Measurements from ENCODE around the gene CHIC2.
A peak's percentile ranks its signal among the peaks of the same experiment; 100 is the strongest.

CHIC2 gene

DNA sequence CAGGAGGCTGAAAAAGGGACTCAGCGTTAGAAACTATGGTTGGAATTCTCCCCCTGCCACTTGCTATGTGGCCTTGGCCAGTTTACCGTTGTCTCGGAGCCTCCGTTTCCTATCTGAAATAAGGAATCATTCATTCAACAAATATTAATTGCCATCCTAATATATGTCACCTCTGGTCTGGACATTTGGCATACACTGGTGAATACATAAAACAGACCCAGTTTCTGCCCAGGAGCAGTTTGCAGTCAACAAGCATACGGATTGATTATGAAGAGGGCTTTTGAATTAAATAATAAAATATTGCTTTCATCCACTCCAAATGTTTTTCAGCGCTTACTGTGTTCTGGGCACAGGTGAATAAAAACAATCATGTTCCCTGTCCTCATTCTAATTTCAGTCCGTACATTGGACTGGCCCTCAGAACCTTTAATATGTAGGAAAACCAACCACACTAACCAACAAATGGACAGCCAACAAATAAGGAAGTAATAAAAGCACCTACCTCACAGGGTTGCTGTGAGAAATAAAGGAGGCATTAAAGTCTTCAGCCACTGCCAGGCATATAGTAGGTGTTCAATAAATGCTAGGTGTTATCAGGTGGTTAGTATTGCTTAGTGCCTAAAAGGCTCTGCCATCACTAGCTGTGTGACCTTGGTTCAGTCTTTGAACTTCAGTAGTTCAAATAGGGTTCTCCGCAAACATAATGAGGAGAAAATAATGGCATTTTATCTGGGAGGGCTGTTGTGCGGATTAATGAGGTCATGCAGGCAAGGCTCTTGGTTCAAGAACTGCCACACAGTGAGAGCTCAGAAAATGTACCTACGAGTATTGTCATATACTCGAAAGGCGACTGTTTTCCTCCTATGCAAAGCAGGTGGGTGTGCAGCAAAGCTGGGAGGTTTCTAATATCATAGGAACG is 28.3 kb upstream of the CHIC2 start:
- no peak for DNase-seq

DNA sequence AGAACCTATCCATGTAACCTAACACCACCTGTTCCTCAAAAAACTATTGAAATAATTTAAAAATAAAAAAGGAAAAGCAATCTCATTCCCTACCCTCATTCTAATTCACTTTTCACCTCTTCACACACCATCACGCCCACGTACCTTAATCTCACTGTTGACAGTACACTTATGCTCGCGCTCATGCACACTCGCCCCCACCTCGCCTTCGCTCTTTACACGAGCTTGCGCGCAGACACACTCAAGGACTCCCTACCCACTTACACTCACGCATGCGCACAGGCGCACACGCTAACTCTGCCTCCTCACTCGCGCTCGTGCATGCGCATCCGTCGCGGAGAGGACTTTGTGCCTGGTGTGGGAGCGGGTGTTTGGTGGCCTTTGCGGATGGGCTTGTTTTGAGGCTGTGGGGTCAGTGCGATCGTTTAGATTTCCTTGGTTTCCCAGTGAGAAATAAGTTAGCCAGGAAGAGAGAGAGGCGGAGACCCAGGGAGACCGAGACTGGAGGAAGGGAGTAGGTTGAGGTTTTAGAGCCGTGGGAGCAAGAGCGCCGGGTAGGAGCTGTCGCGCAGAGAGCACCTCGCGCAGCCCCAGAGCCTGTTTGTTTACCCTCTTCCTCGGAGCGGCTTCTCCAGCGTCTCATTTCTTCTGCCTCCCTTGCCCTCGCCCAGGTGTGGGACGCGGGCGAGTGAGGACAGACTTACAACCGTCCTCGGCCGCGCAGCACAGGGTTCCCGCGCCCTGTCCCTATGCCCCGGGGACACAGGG is 27.4 kb upstream of the CHIC2 start:
- peak; percentile 76 for DNase-seq

DNA sequence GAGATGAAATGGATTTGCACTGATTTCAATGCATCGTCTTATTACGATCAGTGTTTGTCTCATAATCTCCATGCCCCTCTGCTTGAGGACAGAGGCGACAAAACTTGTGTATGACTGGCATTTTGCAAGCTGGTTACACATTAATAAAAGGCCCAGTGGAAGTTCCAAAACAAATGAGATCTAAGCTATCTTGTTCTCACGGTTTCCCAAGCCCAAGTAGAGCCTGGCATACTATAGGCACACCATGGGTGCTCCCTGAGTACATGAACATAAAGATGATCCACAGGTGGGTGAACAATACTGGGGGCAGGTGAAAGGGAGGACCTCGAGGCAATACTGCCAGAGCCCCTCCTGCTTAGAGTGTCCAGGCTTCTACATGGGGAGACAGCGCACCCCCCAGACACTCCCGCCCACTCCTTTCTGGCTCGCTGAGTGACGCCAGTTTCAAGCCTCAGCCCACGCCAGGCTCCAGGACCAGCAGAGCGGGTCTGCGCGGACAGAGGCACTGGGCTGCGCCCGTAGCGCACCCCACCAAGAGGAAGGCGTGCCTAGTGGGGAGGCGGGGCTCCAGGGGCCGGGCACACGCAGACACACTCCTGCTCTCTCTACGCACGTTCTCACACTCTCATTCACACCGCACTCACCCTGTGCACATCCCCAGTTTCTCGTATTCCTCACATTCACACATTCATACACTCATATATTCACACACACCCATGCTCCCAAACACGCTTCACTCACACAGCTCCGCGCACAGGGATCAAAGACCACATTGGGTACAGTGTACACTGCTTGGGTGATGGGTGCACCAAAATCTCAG is 26.6 kb upstream of the CHIC2 start:
- DNase-seq, result peak; percentile 15

DNA sequence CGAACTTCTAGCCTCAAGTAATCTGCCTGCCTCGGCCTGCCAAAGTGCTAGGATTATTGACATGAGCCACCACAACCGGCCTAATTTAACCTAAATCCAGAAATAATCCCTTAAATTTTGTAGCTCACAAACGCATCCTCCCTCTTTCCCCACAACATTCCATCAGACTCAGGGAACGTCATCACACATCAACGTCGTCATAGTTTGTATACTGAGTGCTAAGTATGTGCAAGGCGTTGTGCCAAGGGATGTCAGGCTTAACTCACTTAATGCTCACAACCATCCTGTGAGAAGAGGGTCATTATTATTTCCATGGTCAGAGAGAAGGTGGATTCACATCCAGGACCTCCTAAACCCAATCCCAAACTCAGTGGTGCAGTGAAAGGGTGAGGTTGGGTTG is 26.0 kb upstream of the CHIC2 start:
- DNase-seq, result no peak

DNA sequence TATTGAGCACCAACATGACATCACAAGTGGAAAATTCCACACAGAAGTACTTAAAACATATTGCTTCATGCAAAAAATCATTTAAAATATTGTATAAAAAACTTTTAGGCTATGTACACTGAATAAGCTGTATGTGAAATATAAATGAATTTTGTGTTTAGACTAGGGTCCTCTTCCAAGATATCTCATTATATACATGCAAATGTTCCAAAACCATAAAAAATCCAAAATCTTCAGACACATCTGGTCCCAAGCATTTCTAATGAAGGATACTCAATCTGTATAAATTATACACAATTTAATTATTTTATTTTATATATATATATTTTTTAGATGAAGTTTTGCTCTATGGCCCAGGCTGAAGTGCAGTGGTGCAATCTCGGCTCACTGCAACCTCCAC is 25.5 kb upstream of the CHIC2 start:
- no peak for DNase-seq

DNA sequence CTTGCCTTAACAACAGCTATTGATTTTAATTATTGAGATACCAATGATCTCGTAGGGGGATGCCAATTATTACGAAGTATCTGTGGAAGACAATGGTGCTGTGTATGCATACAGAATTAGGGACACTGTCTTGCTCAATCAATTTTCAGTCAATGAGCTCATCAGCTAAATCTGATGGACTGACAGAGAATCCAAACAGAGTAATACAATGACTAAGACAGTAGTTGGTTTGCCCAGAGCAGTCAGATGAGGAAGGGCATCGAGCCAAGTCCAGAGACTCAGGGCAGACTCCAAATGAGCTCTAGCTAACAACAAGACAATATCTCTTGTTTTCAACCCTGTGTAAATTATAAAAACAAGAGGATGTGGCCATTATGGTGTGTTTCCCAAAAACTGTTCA is 20.9 kb upstream of the CHIC2 start:
- DNase-seq, result no peak

DNA sequence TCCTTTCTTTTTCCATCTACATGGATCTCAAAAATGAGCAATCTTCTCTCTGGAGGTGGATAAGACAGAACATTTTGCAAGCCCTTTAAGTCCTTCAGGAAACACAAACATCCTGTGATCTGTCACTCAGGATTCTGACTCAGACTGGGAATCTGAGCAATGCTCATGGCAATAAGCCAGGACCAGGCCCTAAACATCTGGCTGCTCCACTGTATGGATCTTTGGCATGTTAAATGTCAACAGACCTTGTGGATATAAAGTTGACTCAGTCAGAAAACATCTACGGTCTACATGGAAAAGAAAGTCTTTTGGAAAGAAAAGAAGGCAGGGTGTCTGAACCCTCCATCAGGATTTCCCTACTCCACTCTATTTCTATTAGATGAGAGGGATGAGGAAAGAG is 17.8 kb upstream of the CHIC2 start:
- no peak for DNase-seq

DNA sequence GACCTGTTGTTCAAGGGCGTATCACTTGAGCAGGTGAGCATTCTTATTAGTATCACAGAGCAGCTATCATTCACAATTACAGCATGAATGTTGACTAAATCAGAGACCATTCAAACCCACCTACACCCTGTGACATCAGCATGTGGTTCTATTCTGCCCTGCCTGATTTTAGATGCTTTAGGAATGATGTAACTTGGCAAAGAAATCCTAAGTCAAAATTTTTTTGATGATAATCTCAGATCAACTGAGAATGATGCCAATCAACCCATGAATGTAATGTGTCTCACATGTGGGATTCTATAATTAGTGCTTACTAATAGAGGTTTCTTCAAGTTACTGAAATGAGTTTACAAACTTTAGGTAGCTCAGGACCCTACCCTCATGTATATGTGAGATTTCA is 13.4 kb upstream of the CHIC2 start:
- no peak for DNase-seq

DNA sequence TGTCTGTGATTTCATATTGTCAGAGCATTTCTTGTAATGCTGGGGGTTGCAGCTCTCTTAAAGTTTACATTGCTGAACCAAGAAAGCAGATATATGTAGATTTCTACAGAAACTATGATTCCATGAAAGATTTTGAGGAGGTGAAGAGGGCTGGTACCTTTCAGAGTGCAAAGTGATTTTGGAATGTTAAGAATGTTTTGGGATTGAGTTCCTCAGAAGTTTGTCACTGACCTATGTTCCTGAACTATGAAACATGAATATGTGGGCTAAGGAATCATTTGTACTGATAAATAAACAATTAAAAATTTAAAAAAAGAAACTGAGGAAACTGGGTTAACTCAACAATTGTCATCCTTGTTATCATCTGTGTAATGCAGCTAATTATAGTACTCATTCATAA is 12.3 kb upstream of the CHIC2 start:
- DNase-seq, result no peak

DNA sequence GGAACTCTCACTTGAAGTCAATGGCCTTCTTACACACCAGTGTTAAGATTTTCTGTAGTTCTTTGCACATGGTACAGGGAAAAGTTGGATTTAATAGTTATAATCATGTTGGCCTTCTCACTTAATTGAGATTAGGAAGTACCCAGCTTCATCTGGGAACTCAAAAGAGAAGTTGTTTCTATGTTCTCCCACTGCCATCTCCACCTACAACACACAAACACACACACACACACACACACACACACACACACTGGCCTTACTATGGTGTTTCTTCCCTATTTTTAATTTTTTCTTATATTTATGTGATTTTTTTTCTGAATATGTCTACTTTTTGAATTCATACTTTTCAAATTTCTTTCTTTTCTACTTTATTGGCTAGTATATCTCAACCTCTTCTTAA is 10.0 kb upstream of the CHIC2 start:
- DNase-seq, result no peak

DNA sequence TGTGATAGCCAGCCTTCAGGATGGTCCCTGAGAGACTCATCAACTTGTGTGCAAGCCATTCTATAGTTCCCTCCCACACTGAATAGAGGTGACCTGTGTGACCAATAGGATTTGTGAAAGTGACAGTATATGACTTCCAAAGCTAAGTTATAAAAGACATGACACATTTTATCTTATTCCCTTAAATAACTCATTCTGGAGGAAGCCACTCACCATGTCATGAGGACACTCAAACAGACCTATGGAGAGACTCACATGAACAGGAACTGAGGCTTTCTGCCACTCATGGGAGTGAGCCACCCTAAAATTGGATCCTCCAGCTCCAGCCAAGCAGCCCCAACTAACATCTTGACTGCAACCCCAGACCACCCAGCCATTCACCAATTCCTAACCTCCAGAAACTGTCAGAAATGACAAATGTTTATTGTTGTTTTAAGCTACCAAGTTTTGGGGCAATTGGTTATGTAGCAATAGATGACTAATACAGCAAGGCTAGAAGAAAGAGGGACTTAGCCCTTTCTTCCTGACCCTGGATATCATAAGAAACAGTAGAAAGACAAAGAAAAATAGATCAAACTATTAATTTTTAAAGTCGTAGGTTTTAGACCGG is 9.0 kb upstream of the CHIC2 start:
- no peak for DNase-seq

DNA sequence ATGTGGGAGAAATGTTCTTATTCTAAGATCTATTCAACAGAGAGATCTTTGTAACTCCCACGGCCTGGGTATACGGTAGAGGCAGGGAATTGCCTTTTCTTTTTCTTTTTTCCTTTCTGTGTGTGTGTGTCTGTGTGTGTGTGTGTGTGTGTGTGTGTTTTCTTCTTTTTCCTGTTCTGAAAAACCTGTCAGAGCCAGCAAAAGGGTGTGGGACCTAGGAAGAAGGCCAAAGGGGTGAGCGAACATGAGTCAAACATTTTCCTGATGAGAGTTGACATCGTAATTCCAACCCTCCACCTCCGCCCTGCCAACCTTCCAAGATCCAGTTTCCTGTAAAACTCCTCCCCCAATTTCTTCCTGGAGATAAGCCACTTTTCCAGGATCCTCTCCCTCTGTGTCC is 2.8 kb upstream of the CHIC2 start:
- DNase-seq, result no peak

DNA sequence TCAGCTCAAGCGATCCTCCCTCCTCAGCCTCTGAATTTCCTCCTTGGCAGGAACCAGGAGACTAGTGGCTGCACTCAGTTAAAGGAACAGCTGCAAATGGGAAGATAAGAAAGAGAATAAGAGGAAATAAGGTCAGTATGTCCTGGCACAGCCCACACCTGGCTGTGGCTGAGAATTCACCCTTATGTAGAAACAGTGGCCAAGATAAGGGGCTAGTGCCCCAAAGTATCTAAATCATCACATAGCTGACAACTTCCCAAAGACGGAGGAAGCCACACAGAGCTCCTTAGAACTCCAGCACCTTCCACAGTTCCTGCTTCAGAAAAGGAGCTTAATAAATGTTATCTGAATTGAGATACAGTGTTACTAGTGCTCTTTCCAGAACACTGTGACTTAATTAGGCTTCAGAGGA is 2.3 kb upstream of the CHIC2 start:
- DNase-seq, result no peak

DNA sequence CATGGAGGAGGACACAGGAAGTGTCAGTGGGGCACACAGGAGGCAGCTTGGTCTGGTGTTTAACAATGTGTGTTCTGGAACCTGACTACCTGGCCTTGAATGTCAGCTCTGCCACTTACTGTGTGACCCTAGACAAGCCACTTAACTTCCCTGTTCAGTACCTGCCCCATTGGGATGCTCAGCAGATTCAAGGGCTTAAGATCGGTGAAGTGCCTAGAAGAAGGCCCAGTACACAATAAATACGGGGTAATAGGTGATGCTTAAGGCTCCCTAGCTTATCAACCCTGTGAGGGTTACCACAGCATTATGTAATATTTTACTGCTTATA is 1.6 kb upstream of the CHIC2 start:
- DNase-seq, result no peak

DNA sequence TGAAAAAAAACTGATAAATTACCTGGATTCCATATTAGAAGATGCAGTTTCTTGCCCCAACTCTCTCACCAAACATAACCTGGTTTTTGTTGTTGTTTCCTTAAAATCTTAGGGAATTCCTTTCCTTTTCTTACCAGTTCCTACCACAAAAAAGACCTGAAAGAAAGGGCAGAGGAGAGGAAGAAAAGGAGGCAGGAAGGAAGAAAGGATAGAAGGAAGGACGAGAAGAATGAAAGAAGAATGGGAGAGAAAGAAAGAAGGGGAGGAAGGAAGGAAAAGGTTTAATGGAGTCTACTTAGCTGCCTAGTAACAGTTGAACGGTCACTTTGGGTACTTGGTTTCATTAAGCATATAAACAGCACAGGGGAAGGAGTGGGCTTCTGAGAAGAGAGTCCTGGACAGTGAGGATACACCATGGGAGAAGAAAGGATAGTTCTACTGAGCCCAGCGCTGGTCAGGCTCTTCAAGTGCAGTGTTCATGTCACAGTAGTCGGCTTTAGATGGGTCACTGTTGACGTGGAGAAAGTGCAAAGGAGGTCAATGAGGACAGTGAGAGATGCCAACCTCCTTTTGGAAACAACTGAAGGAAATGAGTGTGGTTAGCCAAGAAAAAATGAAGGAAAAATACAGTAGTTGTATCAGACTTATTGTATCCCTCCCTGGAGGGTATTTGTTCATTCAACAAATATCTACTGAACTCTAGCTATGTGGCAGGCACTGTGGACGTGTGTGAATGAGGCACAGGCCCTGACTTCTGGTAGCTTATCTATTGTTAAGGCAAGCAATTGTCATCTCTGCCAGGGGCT is 1.1 kb upstream of the CHIC2 start:
- no peak for DNase-seq

DNA sequence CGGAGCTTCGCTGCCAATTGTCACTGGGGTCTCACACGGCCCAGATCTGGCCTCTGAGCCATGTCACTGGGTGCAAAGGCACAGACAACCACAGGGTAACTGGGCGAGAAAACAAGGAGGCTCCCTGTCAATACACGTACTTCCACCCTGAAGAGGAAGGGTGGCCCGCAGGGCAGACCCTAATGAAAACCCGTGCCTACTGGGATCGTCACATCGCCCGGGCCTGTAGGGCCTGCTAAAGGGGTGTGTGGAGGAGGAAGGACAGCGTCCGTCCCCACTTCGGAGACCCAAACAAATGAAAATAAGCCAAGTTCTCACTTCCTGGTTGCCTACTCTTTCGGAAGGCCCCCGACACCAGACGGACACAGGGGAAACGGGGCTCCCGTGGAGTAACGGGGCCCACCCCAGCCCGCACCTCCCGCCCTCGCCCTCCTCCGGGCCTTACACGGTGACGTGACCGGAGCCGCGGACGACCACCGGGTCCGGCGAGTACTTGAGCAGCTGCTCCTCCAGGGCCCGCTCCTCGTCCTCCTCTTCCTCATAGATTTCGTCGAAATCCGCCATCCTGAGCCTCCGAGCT is 578 bp downstream of the CHIC2 start:
- peak; percentile 36 for DNase-seq

DNA sequence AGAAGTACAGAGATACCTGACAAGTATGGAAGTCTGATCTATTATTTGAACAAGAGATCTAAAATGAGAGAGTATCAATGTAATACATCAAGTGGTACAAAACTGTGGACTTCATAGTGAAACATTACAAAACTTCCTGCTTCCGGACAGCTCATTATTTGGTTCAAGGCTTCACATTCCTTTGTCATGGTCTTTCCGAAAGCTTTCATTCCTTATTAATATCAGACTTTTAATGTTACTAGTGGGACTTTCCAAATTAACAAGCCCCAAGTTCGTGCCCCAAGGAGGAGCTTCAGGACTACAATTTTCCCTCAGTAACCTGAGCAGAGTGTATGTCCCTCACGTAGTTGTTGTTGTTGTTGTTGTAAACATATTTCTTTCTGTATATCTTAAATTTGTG is 1.2 kb downstream of the CHIC2 start:
- DNase-seq, result no peak

DNA sequence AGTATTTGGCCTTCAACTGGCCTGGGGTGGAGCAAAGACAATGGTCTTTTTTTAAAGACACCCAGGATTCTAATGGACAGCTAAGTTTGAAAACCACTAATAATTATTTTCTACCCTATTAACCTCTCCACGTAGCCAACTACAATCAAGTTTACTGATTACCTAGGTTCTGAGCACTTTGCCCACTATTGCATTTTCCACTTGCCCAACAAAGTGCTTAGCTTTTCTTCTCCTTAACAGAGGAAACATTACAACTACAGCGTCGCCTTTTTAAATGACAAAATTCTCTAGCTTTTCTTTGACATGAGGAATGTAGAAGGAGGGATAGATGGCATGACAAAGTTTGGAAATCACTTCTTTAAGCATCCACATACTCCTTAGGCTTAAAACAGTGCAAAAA is 2.0 kb downstream of the CHIC2 start:
- DNase-seq, result no peak

DNA sequence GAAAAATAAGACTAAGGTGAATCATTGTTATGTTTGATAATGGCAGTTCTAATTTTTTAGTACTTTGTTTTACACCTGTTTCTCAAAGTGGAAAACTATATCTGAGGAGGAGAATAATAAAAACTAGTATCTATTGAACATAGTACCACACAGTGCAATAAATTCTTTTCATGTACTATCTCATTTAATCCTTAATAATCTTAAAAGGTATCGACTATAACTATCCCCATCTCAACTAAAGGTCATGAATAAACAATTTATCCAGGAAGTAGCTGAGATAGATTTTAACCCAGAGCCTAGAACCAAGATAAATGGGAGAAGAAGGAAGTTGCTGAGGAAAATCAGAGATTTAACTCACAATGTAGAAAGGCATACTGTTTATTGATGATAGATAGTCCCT is 2.5 kb downstream of the CHIC2 start:
- DNase-seq, result no peak

DNA sequence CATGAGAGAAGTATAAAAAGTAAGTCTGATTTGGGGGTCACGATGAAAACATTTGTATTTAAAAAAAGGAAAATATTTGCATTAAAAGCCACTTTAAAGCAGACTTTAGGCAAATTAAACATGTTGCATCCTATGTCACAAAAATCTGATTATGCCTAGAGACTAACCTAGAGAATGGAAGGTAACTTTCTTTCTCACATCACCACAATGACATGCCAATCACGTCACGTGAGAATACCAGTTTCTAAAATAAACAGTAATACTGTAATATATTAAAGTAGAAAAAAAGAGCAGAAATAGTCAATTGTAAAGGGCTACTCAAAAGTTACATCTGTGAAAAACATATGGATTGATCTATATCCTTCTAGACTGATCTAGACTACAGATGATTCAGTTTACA is 3.3 kb downstream of the CHIC2 start:
- no peak for DNase-seq

DNA sequence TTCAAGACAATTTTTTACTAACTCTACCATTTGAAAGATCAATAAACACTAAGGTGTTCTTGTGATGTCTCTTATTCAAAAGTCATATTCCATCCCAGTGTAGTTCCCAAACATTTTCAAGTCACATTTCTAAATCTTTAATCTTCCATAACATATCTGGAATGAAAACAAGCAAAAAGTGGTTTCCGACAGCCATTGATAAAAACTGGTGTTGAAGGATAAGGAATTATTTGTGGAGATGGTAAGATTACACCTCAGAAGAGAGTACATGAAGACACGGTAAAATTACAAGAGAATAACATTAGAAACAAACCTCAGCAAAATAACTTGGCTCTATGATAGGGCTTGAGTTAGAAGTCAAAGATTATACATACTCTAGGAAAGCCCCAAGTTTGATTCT is 4.3 kb downstream of the CHIC2 start:
- DNase-seq, result no peak

DNA sequence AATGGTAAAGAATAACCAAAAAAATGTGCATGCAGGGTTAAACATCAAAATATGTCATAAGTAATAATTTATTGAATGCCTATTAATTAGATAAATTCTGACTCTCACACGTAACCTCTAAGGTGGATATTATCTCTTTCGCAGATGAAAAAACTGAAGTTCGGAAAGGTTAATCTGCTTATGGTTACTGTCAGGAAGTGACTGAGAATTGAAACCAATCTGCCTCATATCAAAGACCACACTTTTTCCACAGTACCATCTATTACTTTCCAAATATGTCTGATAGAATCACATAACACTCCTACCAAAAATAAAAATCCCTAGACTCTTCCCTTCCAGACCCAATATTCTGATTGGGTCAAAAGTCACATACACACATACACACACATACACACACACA is 6.2 kb downstream of the CHIC2 start:
- DNase-seq, result no peak
